Measurements from ENCODE around the gene GGA2.

- no peak for TF ChIP-seq CTCF (IDR thresholded peaks at IDR 0.05)
- no peak for TF ChIP-seq POLR2A (IDR thresholded peaks at IDR 0.05)
Measured at GRCh38 chr16:23521037-23521743, 10.9 kb upstream of the GGA2 start.
